NCI-H1092 (cell line): ENCODE measurements around the gene MYL7.
A peak's percentile ranks its signal among the peaks of the same experiment; 100 is the strongest.
"Not testable (repeated sequence)": the region's sequence is repeated elsewhere in the genome, so short reads cannot be mapped to it uniquely, and the experiment has no call there.

ENCODE experiments used
- DNase-seq: peaks from one replicate; lab custom pipeline; 2025; lab: John Stamatoyannopoulos, UW

MYL7 gene, protein sequence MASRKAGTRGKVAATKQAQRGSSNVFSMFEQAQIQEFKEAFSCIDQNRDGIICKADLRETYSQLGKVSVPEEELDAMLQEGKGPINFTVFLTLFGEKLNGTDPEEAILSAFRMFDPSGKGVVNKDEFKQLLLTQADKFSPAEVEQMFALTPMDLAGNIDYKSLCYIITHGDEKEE

DNA sequence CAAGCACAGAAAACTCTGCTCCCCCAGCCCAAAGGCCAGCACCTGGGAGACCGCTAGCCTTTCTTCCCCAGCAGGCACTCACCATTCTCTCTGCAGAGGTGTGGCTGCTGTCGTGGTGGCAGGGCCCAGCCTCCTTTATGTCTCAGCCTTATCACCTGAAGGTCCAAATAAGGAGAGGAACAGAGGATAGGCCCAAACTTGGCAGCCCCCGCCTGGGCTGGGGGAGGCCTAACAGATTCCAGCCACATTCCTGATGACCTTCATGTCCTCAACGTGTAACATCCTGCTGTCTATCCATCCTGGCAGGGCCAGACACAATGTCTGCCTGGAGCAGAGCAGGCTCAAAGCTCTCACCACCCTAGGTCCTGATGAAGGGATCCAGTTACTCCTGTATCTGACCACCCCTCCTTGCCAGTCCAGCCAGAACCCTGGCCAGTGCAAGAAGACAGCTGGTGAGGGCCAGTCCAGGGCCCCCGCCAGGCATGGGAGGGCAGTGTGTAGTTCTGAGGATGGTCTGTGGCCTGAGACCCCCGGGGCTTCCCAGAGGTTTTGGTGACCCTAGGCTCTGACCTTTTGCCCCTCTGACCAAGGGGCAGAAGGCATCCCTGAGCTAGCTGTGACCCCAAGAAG is at the start of gene MYL7:
Gene MYL7 (minus strand): TSS at position 112 of the 630 bp plus-strand sequence. CDS start 27 bp downstream, at position 85.
- no peak for DNase-seq

DNA sequence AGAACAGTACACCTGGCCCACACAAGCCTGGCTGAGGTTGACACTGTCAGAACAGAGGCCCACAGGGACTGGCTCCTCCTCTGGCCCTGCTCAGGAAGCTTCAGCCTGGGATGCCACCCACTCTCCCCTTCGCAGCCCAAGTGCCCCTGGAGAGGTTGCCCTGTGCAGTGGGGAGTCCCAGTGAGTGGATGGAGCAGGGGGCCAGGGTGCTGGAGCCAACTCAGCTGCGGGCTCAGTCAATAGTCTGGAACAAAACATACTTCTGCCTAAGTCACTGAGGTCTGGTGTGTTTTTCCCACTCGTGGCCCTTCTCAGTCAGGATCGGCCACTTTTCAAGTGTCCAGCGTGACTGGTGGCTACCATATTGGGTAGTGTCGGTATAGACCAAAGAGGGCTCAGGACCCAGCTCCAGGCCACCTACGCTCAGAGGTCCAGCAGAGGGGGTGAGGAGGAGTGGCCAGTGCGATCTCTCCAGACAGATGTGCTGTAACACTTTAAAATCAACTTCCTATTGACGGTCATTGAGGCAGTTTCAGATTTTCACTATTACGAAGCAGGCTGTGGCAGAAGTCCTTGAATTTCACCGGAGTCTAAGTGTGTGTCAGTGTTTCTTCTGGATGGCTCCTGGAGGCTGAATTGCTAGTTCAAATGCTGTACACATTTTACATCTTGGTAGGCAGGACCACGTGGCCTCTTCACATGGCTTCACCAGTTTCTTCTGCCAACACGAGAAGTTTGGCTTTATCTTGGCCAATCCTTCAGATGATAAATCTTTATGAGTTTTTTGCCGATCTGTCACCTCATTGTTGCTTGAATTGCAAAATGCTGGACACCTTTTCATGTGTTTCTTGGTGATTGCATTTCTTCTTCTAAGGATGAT is 49.1 kb upstream of the MYL7 start:
- DNase-seq = no peak

DNA sequence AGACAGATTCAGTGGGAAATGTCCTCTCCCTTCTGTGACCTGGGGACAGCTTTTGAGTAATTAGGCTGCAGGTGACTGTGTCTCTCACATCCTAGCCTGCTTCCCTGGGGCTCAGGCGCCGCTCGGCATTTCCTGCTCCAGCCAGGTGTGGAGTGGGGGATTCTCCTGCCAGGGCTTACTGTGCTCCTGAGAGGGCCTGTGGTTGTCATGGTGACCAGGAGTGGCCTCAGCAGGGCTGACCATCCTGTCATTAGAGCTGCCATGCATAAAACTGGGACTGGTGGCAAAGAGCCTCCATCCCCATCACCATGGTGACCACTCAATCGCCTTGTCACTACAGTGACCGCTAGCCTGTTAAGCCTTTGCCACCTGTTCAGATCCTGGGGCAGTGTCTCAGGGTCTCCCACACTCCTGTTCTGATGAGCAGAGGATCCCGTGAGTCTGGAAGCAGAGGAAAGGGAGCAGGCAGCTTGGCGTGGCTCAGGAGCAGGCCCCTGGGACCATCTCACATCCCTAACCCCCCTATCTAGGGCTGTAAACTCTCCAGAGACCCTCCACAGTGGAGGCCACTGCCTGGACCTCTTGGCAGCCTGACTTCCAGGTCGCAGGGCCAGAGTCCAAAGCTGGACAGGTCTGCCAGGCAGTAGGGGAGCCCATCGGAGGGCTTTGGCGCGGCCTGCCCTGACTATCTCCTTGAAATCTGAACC is 48.3 kb upstream of the MYL7 start, which contains the start of gene GCK:
Gene GCK (minus strand): TSS at position 154 of the 707 bp plus-strand sequence. CDS start 486 bp downstream, outside the sequence.
- peak; percentile 84 for DNase-seq

GRCh38 chr7:44188480-44189225 is 47.5 kb upstream of the MYL7 start:
- no peak for DNase-seq

- no peak for DNase-seq
Observed at GRCh38 chr7:44187636-44188416, 46.7 kb upstream of the MYL7 start.

DNA sequence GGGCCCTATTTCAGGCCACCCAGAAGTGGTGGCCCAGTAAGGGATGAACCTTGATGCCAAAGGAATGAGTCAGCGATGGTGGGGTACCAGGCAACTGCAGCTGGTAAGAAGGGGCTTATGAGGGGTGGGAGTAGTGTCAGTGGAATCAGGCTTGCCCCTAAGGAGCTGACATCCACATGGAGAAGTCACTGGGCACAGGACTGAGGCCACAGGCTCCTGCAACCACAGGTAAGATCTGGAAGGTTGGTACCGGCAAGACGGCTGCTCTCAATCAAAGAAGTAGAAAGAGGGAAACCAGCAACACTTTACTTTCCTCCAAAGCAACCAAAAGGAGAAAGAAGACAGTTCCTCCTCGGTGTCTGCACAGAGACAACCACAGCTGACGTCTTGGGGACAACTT is 45.6 kb upstream of the MYL7 start:
- DNase-seq = no peak

GRCh38 chr7:44185729-44186128 is 44.6 kb upstream of the MYL7 start:
- no peak for DNase-seq

DNA sequence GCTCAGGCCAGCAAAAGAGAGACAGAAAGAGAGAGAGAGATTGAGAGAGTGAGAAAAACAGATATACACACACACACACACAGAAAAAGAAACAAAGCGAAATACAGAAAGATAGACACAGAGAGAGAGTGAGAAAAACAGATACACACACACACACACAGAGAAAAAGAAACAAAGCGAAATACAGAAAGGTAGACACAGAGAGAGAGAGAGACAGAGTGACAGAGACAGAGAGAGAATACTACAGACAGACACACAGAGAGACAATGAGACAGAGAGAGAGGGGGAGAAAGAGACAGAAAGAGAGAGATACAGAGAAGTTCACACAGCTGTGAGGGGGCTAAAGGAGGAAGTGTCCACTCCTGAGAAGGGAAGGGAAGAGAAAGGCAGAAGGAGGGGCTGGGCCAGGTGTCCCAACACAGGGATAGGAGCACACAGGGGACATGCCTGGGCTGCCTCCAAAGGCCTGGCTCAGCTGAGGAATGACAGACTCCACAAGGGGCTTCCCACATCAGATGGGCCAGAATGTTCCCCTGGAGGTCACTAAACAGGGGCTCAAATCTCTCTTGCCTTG is 43.8 kb upstream of the MYL7 start:
- DNase-seq = no peak

GRCh38 chr7:44184206-44184872 is 43.2 kb upstream of the MYL7 start:
- no peak for DNase-seq

- no peak for DNase-seq
Observed at GRCh38 chr7:44183386-44183785, 42.3 kb upstream of the MYL7 start.

DNA sequence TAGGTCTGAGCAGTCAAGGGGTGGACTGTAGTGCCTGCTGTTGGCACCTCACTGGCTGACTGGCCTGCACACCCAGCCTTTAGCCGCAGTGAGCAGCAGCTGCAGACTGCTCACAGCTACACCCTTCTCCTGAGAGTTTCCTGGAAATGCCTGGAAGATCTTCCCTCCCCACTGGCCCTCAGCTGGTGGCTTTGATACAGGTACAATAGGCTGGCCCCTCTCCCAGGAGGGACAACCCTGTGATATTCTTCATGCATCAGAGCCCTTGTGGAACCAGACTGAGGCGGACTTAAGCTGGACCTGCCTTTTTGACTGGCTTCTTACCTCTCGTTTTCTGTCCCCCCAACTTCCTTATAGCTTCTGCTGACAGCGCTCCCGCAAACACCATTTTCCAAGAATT is 41.7 kb upstream of the MYL7 start:
- no peak for DNase-seq

- DNase-seq = no peak
Observed at GRCh38 chr7:44180631-44181030, 39.5 kb upstream of the MYL7 start.

GRCh38 chr7:44177570-44178131 is 36.5 kb upstream of the MYL7 start:
- peak; percentile 7 for DNase-seq

DNA sequence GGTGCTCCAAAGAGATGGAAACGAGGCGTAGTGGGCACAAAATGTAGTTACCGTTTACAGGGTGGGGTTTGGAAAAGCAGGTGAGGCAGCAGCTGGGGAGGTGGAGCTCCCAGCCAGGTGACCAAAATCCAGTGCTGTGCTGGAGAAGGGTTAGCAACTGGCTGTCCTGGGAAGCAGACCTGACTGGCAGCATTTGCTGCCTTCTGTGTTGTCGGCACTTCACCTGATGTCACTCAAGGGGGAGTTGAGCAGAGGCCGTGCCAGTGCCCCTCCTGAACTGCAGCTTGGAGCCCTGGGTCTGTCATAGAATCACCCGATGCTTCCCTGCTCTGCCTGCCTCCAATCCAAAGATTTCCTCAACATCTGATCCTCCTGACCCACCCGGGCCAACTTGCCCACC is 35.4 kb upstream of the MYL7 start:
- no peak for DNase-seq

DNA sequence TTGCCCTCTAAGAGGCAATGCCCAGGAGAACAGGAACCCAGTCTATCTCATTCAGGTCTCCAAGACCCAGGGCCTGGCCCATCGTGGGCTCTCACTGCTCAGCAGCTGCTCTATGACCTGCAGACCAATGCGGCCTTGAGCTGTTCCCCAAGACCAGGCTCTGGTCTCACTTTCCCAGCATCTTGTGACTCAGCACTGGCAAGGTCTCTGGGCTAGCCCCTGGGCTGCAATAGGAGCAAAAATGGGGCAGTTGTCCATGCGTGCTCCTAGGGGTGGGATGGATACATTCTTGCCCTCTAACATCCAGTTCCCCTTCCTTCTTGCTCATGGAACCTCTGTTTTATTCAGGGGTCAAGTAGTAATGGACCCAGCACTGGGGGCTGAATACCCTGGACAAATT is 34.6 kb upstream of the MYL7 start:
- no peak for DNase-seq

- not testable (repeated sequence) for DNase-seq
Observed at GRCh38 chr7:44174694-44174948, 33.5 kb upstream of the MYL7 start.

DNA sequence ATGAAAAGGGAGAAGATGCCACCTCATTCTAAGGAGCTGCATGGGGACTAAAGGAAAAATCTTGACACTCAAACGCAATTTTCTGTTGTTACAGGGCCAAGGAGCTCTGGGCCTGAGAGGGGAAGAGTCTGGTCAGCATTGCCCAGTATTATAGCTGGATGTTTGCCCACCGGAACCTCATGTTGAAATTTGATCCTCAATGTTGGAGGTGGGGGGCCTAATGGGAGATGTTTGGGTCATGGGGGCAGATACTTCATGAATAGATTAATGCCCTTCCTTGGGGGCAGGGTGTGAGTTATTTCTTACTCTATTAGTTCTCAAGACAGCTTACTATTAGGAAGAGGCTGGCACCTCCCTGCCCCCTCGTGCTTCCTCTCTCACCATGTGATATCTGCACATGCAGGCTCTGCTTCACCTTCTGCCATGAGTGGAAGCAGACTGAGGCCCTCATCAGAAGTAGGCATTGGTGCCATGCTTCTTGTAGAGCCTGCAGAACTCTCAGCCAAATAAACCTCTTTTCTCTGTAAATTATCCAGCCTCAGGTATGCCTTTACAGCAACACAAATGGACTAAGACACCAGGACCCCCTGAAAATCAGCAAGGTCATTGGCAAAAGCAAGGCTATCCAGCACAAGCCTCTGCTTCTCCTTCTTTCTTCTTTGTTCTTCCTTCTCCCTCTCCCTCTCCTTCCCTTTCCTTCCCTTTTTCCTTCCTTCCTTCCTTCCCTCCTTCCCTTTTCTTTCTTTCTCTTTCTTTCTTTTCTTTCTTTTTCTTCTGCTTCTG is 33.0 kb upstream of the MYL7 start:
- DNase-seq = no peak

GRCh38 chr7:44172803-44173424 is 31.8 kb upstream of the MYL7 start:
- peak; percentile 81 for DNase-seq

- no peak for DNase-seq
Observed at GRCh38 chr7:44172352-44172751, 31.2 kb upstream of the MYL7 start.
